Progenitor cell of endocrine pancreas (in vitro differentiated cells): ENCODE data around the gene KPTN. TPM values are rescaled to one million over a fixed set of nuclear protein-coding genes. Genes with fewer than 3 reads are reported as not detected.
A peak's percentile ranks its signal among the peaks of the same experiment; 100 is the strongest.

Experiments
- DNase-seq: peaks from one replicate; pipeline ENCODE4 v3.0.0; 2021; ENCODE audit warnings: low spot score; ENCODE audit not compliant: unreplicated experiment
- H3K27ac Mint-ChIP-seq: 2 replicates; pipeline ENCODE4 v1.8.0; 2021; ENCODE audit warnings: mild to moderate bottlenecking, moderate library complexity, mixed read lengths
- H3K27me3 Mint-ChIP-seq: 2 replicates; pipeline ENCODE4 v1.8.0; 2021; ENCODE audit warnings: mixed read lengths
- H3K36me3 Mint-ChIP-seq: 2 replicates; pipeline ENCODE4 v1.8.0; 2022; ENCODE audit warnings: mixed read lengths; ENCODE audit not compliant: insufficient read depth
- H3K4me1 Mint-ChIP-seq: 2 replicates; pipeline ENCODE4 v1.8.0; 2021; ENCODE audit warnings: low read depth, mixed read lengths
- H3K4me3 Mint-ChIP-seq: 2 replicates; pipeline ENCODE4 v1.8.0; 2021; ENCODE audit warnings: low read depth, mild to moderate bottlenecking, moderate library complexity, mixed read lengths
- H3K9me3 Mint-ChIP-seq: 2 replicates; pipeline ENCODE4 v1.8.0; 2021; ENCODE audit warnings: low read depth, mixed read lengths
- CTCF ChIP-seq: fragments of 200-600 bp; sonication (generic); IDR thresholded peaks from one replicate; pipeline ENCODE4 v1.5.0; 2021; ENCODE audit warnings: antibody characterized with exemption, mild to moderate bottlenecking; ENCODE audit not compliant: unreplicated experiment
- total RNA-seq: library from RNA; stranded (reverse); gene quantifications from 2 replicates; pipeline ENCODE4 v1.2.1, GENCODE V29; 2021

KPTN gene
- total RNA-seq, 1 donor from 2014 or later, result 30.5 TPM

- H3K27ac Mint-ChIP-seq, result no peak overlapping the region
- no peaks in the 10 kb centered on the region for H3K4me1 Mint-ChIP-seq
- H3K27me3 Mint-ChIP-seq, result peaks cover 53% of the 10 kb centered on the region
- DNase-seq, result peak; percentile 78
- no peaks in the 10 kb centered on the region for H3K36me3 Mint-ChIP-seq
- H3K4me3 Mint-ChIP-seq, result no peak overlapping the region
- TF ChIP-seq CTCF, result peak; percentile 88
- H3K9me3 Mint-ChIP-seq, result no peaks in the 10 kb centered on the region
These were observed 47.2 kb downstream of the KPTN start for GRCh38 chr19:47436712-47437401.

GRCh38 chr19:47435883-47436417 is 48.1 kb downstream of the KPTN start:
- H3K27me3 Mint-ChIP-seq, result peaks cover 50% of the 10 kb centered on the region
- no peaks in the 10 kb centered on the region for H3K36me3 Mint-ChIP-seq
- no peak overlapping the region for H3K27ac Mint-ChIP-seq
- H3K4me1 Mint-ChIP-seq, result no peaks in the 10 kb centered on the region
- no peak overlapping the region for H3K4me3 Mint-ChIP-seq
- H3K9me3 Mint-ChIP-seq, result no peaks in the 10 kb centered on the region
- DNase-seq, result no peak
- TF ChIP-seq CTCF, result no peak

- Mint-ChIP-seq H3K27me3 (peaks cover 52% of the 10 kb centered on the region), H3K9me3 (no peaks in the 10 kb centered on the region), H3K27ac (no peak overlapping the region), H3K4me3 (no peak overlapping the region), H3K36me3 (no peaks in the 10 kb centered on the region), H3K4me1 (no peaks in the 10 kb centered on the region)
- no peak for TF ChIP-seq CTCF
- no peak for DNase-seq
These were observed 48.8 kb downstream of the KPTN start for GRCh38 chr19:47435196-47435595.

- H3K27ac Mint-ChIP-seq, result no peak overlapping the region
- no peaks in the 10 kb centered on the region for H3K36me3 Mint-ChIP-seq
- DNase-seq, result no peak
- no peak overlapping the region for H3K4me3 Mint-ChIP-seq
- H3K9me3 Mint-ChIP-seq, result no peaks in the 10 kb centered on the region
- H3K27me3 Mint-ChIP-seq, result peaks cover 55% of the 10 kb centered on the region
- H3K4me1 Mint-ChIP-seq, result no peaks in the 10 kb centered on the region
- TF ChIP-seq CTCF, result no peak
These were observed 49.9 kb downstream of the KPTN start for GRCh38 chr19:47434088-47434487.

GRCh38 chr19:47433121-47433520 is 50.9 kb downstream of the KPTN start:
- Mint-ChIP-seq H3K4me3 (no peak overlapping the region), H3K27me3 (peaks cover 51% of the 10 kb centered on the region), H3K27ac (no peak overlapping the region), H3K9me3 (no peaks in the 10 kb centered on the region), H3K4me1 (no peaks in the 10 kb centered on the region), H3K36me3 (no peaks in the 10 kb centered on the region)
- no peak for TF ChIP-seq CTCF
- no peak for DNase-seq
